Iris pigment epithelial cell (primary cell): ENCODE measurements around the gene HOXB8.
A peak's percentile ranks its signal among the peaks of the same experiment; 100 is the strongest.

ENCODE experiments used
- DNase-seq: peaks from one replicate; pipeline ENCODE4 v3.0.0-alpha.2; 2011; ENCODE audit warnings: low read depth

HOXB8 gene

GRCh38 chr17:48583708-48584222, 31.3 kb downstream of the HOXB8 start:
- no peak for DNase-seq

GRCh38 chr17:48582750-48583069, 32.4 kb downstream of the HOXB8 start:
- no peak for DNase-seq

DNA sequence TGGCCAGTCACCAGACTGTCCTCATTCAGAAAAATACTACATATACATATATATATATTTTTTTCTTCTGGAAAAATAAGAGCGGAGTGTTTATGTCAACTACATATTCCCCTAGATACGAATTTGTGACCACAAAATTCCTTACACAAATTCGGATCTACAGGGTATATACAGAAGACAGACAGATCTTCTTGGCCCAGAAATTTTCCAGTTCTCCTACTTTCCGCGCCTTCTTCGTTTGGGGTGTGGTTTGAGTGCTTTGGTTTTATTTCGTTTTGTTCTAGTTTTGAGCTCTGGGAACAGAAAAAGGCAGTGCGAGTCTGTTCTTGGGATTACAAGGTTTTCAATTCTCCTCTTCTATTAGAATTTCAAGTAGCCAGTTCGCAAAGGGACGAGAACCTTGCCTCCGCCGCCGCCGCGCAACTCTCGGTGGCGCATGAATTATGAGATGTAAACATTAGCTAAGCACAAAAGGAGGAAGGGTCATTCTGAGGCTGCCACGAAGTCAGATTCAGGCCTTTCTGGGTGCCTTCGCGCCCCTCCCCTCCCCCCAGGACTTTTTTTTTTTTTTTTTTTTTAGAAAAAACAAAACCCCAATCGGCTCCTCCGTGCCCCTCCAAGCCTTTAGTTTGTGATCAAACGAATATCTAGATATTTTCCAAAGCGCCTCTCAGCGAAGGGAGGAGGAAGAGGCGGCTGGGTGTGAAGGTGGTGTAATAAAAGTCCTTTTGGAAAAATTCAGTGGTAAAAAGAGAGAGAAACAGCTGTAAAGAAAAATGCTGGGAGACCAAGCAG, 35.1 kb downstream of the HOXB8 start:
- no peak for DNase-seq

DNA sequence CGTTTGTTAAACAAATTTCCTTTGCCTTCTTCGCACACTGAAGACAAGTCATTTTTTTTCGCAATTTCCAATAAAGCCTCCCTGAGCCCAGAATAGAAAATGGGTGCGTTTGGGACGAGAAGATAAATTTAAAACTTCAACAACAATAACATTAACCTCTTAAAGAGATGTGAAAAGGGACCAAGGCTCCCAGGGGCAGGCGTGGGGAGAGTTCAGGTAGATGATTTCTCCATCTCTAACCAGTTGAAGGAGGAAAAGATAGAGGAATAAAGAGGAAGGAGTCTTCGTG, 35.7 kb downstream of the HOXB8 start:
- DNase-seq = no peak

DNA sequence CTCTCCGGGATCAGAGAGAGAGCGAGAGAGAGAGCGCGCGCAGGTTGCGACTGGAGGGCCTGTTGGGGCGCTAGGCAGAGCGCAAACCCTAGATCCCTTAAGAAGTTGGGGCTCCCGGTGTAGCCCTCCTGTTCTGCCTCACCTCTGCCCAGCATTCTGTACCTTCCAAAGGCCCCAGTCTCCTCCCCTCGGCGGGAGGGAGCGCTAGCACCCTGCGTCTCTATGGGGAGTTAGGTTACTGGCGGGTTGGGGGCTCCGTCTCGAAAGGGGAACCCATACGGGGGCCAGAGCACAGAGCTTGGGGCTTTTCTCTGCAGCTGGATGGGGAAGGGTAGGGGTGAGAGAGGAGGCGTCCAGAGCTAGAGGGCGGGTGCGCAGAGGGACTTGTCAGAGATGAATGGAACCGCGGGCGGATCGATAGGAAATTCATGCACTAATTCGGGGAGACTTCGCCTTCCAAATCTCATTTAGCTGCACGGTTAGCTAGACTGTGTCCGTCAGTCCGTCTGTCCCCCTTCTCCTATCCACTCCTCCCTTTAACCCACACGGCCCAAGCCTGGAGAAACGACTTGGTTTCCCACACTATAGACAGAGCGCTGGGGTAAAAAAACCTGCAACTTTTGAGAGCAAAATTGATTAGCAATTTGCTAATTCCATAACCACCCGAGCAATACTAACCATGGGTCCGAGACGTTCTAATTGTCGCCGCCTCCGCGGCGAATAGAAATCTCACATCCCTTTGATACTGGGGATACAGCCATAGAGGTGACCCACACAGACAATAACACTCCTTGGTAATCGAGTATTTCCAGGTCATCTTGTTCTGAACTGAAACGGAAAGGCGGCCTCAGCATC, 36.2 kb downstream of the HOXB8 start:
- no peak for DNase-seq

DNA sequence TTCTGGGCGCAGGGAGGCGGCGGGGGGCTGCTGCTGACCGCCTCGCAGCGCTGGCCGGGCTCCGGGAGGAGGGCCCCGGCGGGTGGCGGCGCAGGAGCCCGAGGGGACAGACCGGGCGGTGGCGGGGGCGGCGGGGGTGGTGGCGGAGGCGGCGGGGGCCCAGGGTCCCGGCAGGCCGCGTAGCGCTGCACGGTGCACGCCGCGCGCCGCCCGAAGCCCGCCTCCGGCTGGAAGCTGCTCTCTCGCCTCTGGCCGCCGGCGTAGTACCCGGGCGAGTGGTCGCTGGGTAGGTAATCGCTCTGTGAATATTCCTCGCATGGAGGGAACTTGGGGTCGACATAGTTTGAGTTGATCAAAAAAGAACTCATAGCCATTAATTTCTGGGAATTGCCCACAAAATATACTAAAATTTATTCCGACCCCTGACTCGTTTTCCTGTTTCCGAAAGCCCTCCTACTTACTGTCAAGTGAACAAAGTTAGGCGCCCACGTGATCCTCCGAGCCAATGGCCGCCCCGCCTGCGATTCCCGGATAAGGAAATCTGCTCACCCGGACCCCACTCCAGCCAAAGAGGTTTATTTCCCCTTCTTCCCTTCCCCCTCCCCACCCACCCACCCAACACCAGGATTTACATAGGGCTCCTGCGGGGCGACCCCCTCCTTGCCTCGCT, 37.0 kb downstream of the HOXB8 start, which contains the start of gene HOXB4:
HOXB4 (minus strand) TSS at position 405 of the 670 bp plus-strand sequence; CDS start at position 374, 31 bp downstream.
- DNase-seq = no peak

GRCh38 chr17:48577330-48577945, 37.7 kb downstream of the HOXB8 start:
- DNase-seq = no peak

- peak; percentile 27 for DNase-seq
Observed at GRCh38 chr17:48576479-48577309, 38.4 kb downstream of the HOXB8 start.

DNA sequence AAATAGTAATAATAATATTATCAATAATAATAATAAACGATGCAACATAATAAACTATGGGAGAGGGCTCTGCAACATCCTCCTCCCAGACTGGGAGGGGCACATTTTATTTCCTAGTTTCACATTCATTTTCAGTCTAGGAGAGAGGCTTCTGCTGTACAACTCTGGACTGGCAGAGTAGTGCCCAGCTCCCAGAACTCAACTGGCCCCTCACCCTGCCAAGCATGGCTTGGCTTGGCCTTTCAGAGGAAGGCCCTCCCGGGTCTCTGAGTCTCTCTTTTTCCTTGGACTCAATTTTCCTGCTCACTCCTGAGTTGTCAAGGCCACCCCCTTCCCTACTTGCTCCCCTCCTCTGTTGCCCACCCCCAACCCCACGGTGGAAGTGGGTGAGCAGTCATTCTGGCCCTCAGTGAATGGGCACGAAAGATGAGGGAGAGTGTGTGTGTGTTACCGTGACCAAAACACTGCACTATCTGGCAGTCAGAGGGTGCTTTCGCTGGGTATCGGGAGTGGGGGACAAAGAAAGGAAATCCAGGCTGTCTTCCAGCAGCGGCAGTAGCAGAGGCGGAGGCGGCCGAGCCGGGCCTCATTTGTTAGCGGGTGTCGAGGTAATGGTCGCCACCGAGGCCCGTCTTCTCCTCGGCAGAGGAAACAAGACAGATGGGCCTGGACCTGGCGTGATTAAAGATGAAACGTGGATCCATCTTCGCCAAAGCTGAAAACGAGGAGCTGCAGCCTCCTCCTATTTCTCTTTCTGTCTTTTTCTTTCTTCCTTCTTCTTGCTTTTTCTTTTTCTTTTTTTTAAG, 39.2 kb downstream of the HOXB8 start:
- DNase-seq = no peak

GRCh38 chr17:48575066-48575582, 40.0 kb downstream of the HOXB8 start:
- DNase-seq = no peak

- DNase-seq = no peak
Observed at GRCh38 chr17:48574505-48575065, 40.5 kb downstream of the HOXB8 start.

- DNase-seq = no peak
Observed at GRCh38 chr17:48571826-48572417, 43.2 kb downstream of the HOXB8 start.

DNA sequence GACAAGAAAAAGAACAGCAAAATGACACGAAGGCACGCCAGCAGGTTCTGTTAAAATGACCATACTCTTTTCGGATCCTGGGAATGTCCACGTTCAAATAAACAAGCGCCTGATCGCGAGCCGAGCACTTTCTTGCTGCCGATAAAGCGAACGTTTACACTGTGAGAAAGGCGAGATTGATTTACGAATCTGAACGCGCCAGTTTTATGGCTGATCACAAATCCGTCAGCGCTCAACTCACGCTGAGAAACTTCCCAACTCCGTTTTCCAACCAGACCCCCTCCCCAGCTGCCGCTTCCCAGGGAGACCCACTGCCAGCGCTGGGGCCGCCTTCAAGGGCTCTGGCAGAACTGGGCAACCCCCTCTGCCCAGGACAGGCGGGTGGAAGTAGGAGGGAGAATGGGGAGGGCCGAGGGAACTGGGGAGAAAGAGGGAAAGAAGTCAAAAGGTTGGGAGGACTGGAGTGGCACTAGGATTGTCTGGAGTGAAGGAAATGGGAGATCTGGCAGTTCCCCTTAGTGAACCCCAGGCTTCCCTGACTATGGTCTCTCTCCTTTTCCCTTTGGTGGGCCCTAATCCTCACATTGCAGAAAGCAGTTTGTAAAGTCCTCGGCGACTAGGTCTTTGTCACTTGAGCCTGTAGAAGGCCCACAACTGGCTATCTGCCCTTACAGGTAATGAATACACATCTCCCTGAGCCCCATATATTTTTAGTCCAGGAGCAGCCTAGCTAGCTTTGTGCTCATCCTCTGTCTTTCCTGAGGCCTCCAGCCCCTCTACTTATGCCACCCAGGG, 43.9 kb downstream of the HOXB8 start:
- no peak for DNase-seq

- DNase-seq = no peak
Observed at GRCh38 chr17:48570325-48571023, 44.6 kb downstream of the HOXB8 start.

- no peak for DNase-seq
Observed at GRCh38 chr17:48569674-48570324, 45.3 kb downstream of the HOXB8 start.

- DNase-seq = no peak
Observed at GRCh38 chr17:48569240-48569582, 45.9 kb downstream of the HOXB8 start.

DNA sequence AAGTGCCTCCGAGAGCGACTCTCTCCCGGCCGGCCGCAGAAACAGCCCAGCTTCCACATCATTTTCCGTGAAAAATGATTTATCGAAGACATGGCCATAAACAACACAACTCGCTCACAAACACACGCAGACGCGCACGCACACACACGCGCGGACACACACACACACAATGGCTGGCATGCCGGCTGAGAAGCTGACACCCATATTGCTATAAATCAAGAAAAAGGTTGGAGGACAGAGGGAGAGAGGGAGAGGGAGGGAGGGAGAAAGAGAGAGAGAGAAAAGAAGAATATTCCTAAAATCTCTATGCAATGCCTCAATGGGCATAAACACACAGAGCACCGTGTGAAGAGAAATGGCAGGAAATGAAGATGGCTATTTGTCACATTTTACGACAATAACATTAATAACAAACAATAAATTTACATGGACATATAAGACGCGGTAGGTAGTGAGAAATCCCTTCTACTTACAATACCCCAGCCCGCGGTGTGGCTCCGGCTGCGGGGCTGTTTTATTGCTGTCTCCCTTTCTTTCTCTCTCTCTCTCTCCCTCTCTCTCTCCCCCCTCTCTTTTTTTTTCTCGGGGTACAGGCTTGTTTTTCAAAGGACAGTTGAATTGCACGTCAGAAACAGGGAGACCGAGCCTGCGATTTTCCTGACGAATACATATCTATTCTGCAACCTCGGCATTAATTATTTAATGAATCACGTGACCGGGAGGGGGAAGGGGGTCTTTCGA, 46.4 kb downstream of the HOXB8 start:
- DNase-seq = no peak
